WTC11 (cell line): Measurements from ENCODE around the gene CTDSPL.

ENCODE experiments used
- ATF1 ChIP-seq: sonication (generic); formaldehyde crosslinking; IDR thresholded peaks from 2 replicates; pipeline ENCODE4 v1.8.1; 2023; ENCODE audit warnings: mild to moderate bottlenecking, moderate library complexity, missing genetic modification reagents
- CREB1 ChIP-seq: sonication (generic); formaldehyde crosslinking; IDR thresholded peaks from 2 replicates; pipeline ENCODE4 v1.8.0; 2023; ENCODE audit warnings: mild to moderate bottlenecking, missing genetic modification reagents
- CREM ChIP-seq: sonication (generic); formaldehyde crosslinking; IDR thresholded peaks from 2 replicates; pipeline ENCODE4 v1.8.1; 2022; ENCODE audit warnings: mild to moderate bottlenecking, missing genetic modification reagents, moderate library complexity
- IRF2 ChIP-seq: sonication (generic); formaldehyde crosslinking; IDR thresholded peaks from 2 replicates; pipeline ENCODE4 v1.8.0; 2022; ENCODE audit warnings: low read depth, missing genetic modification reagents, borderline replicate concordance
- TEAD4 ChIP-seq: sonication (generic); formaldehyde crosslinking; IDR thresholded peaks from 2 replicates; pipeline ENCODE4 v1.8.0; 2022; ENCODE audit warnings: mild to moderate bottlenecking, missing genetic modification reagents
- ZNF121 ChIP-seq: sonication (generic); formaldehyde crosslinking; IDR thresholded peaks from 2 replicates; pipeline ENCODE4 v1.8.0; 2023; ENCODE audit warnings: missing genetic modification reagents
- TF ChIP-seq, protein P1 (sequence below): fragments of 200-600 bp; IDR thresholded peaks from 2 replicates; pipeline ENCODE4 v1.8.0; 2022; ENCODE audit warnings: antibody characterized with exemption
- TF ChIP-seq, protein P2 (sequence below): sonication (generic); formaldehyde crosslinking; IDR thresholded peaks from 2 replicates; pipeline ENCODE4 v1.8.1; 2022; ENCODE audit warnings: low read depth, mild to moderate bottlenecking, moderate library complexity, missing genetic modification reagents, borderline replicate concordance
- TF ChIP-seq, protein P3 (sequence below): sonication (generic); formaldehyde crosslinking; IDR thresholded peaks from 2 replicates; pipeline ENCODE4 v1.8.0; 2022; ENCODE audit warnings: missing genetic modification reagents

- TF ChIP-seq, protein P1, sequence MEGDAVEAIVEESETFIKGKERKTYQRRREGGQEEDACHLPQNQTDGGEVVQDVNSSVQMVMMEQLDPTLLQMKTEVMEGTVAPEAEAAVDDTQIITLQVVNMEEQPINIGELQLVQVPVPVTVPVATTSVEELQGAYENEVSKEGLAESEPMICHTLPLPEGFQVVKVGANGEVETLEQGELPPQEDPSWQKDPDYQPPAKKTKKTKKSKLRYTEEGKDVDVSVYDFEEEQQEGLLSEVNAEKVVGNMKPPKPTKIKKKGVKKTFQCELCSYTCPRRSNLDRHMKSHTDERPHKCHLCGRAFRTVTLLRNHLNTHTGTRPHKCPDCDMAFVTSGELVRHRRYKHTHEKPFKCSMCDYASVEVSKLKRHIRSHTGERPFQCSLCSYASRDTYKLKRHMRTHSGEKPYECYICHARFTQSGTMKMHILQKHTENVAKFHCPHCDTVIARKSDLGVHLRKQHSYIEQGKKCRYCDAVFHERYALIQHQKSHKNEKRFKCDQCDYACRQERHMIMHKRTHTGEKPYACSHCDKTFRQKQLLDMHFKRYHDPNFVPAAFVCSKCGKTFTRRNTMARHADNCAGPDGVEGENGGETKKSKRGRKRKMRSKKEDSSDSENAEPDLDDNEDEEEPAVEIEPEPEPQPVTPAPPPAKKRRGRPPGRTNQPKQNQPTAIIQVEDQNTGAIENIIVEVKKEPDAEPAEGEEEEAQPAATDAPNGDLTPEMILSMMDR, result no peak
- TF ChIP-seq, protein P2, sequence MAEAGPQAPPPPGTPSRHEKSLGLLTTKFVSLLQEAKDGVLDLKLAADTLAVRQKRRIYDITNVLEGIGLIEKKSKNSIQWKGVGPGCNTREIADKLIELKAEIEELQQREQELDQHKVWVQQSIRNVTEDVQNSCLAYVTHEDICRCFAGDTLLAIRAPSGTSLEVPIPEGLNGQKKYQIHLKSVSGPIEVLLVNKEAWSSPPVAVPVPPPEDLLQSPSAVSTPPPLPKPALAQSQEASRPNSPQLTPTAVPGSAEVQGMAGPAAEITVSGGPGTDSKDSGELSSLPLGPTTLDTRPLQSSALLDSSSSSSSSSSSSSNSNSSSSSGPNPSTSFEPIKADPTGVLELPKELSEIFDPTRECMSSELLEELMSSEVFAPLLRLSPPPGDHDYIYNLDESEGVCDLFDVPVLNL (CRISPR knock-in tag), result no peak
- TF ChIP-seq, protein P3, sequence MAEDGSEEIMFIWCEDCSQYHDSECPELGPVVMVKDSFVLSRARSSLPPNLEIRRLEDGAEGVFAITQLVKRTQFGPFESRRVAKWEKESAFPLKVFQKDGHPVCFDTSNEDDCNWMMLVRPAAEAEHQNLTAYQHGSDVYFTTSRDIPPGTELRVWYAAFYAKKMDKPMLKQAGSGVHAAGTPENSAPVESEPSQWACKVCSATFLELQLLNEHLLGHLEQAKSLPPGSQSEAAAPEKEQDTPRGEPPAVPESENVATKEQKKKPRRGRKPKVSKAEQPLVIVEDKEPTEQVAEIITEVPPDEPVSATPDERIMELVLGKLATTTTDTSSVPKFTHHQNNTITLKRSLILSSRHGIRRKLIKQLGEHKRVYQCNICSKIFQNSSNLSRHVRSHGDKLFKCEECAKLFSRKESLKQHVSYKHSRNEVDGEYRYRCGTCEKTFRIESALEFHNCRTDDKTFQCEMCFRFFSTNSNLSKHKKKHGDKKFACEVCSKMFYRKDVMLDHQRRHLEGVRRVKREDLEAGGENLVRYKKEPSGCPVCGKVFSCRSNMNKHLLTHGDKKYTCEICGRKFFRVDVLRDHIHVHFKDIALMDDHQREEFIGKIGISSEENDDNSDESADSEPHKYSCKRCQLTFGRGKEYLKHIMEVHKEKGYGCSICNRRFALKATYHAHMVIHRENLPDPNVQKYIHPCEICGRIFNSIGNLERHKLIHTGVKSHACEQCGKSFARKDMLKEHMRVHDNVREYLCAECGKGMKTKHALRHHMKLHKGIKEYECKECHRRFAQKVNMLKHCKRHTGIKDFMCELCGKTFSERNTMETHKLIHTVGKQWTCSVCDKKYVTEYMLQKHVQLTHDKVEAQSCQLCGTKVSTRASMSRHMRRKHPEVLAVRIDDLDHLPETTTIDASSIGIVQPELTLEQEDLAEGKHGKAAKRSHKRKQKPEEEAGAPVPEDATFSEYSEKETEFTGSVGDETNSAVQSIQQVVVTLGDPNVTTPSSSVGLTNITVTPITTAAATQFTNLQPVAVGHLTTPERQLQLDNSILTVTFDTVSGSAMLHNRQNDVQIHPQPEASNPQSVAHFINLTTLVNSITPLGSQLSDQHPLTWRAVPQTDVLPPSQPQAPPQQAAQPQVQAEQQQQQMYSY (CRISPR knock-in tag), result no peak
- TF ChIP-seq ATF1 (CRISPR knock-in tag) (no peak), TEAD4 (CRISPR knock-in tag) (no peak), IRF2 (no peak), CREM (no peak), CREB1 (no peak), ZNF121 (no peak)
These were observed 134.3 kb downstream of the CTDSPL start for GRCh38 chr3:37995652-37996641.
